Nephron (organoid): ENCODE measurements around the gene BAHCC1.
A peak's percentile ranks its signal among the peaks of the same experiment; 100 is the strongest.

Experiments used
- H3K27ac Mint-ChIP-seq, 3 experiments: 2 replicates each; pipeline ENCODE4 v1.8.0; 2020; ENCODE audit warnings: mixed read lengths in 3 of 3, mild to moderate bottlenecking in 2 of 3, moderate library complexity in 1 of 3
- H3K27me3 Mint-ChIP-seq: 2 replicates; pipeline ENCODE4 v1.8.0; 2021; ENCODE audit warnings: low read depth, mild to moderate bottlenecking, moderate library complexity, mixed read lengths
- H3K36me3 Mint-ChIP-seq: 2 replicates; pipeline ENCODE4 v1.8.0; 2020; ENCODE audit warnings: low read depth, mixed read lengths
- H3K4me1 Mint-ChIP-seq: 2 replicates; pipeline ENCODE4 v1.8.0; 2020; ENCODE audit warnings: mixed read lengths
- H3K4me3 Mint-ChIP-seq, 3 experiments: 2 replicates each; pipeline ENCODE4 v1.8.0; 2020; ENCODE audit warnings: mild to moderate bottlenecking in 3 of 3, mixed read lengths in 3 of 3, moderate library complexity in 2 of 3
- H3K9me3 Mint-ChIP-seq: 2 replicates; pipeline ENCODE4 v1.8.0; 2020; ENCODE audit warnings: mixed read lengths
- TF ChIP-seq, protein P1 (sequence below), 3 experiments: fragments of 200-600 bp; sonication (generic); IDR thresholded peaks; one replicate each; pipeline ENCODE4 v1.5.0; 2021; ENCODE audit warnings: antibody characterized with exemption in 3 of 3; ENCODE audit not compliant: unreplicated experiment in 3 of 3

BAHCC1 gene

DNA sequence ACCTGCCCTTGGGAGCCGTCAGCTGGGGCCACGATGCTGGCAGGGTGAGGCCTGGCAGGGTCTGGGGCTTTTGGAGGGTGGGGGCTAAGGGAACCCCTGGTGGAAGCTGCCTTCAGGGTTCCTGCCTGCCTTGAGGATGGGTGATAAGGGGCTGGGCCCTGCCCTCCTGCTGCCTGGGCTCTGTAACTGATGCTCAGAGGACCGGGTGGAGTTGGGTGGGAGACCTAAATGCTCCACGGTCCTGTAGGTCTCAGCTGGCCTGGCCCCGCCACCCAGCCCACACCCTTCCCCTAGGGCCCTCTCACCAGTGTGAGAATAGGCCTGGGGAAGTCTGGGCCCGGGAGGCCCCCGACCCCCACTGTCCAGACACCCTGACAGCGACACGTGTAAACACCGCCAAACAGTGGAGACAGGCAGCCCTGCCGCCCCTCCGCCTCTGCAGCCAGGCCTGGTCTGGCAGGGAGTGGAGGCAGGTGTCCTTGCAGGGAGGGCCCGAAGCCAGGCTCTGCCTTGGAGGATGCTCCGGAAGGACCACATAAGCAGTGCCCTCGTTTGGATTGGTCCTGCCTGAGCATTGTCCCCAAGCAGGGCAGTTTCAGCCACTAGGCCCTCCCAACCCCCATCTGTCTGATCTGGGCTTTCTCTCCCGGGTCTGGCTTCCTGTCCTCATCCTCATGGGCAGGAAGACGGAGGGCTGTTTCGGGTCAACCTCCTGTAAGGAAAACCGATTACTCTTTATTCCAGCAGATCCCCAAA is 6.5 kb upstream of the BAHCC1 start:
- Mint-ChIP-seq H3K27me3 (no peaks in the 10 kb centered on the region), H3K27ac (peak overlapping the region; percentile 94 to 98 (median 96)), H3K4me1 (peaks cover 64% of the 10 kb centered on the region), H3K4me3 (peak overlapping the region; percentile 62 to 74 (median 74)), H3K36me3 (no peaks in the 10 kb centered on the region), H3K9me3 (no peaks in the 10 kb centered on the region)
- TF ChIP-seq, protein P1, sequence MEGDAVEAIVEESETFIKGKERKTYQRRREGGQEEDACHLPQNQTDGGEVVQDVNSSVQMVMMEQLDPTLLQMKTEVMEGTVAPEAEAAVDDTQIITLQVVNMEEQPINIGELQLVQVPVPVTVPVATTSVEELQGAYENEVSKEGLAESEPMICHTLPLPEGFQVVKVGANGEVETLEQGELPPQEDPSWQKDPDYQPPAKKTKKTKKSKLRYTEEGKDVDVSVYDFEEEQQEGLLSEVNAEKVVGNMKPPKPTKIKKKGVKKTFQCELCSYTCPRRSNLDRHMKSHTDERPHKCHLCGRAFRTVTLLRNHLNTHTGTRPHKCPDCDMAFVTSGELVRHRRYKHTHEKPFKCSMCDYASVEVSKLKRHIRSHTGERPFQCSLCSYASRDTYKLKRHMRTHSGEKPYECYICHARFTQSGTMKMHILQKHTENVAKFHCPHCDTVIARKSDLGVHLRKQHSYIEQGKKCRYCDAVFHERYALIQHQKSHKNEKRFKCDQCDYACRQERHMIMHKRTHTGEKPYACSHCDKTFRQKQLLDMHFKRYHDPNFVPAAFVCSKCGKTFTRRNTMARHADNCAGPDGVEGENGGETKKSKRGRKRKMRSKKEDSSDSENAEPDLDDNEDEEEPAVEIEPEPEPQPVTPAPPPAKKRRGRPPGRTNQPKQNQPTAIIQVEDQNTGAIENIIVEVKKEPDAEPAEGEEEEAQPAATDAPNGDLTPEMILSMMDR (IDR thresholded peaks at IDR 0.05; ENCODE audit: unreplicated experiment in 3 of 3), result no peak

DNA sequence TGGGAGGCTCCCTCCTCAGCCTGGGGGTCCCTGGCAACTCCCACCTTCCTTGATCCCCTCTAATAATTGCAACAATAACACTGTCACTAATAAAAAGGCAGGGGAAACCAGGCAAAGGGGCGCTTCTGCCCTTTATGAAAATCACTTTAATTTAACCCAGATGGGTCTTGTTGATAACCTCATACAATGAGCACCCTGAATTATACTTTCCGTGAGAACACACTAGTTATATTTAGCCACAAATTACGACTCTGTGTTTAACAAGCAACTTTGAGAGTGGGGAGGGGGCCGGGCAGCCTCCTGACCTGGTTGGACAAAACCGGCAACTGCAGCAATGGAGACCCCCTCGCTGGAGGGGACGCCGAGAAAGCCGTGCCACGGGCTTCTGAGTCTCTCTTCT is 5.7 kb upstream of the BAHCC1 start:
- Mint-ChIP-seq H3K9me3 (no peaks in the 10 kb centered on the region), H3K4me1 (peaks cover 72% of the 10 kb centered on the region), H3K4me3 (peak overlapping the region; percentile 71 to 80 (median 73)), H3K27ac (peak overlapping the region; percentile 96 to 99 (median 98)), H3K27me3 (no peaks in the 10 kb centered on the region), H3K36me3 (no peaks in the 10 kb centered on the region)
- TF ChIP-seq, protein P1 (IDR thresholded peaks at IDR 0.05; ENCODE audit: unreplicated experiment in 3 of 3), result no peak

DNA sequence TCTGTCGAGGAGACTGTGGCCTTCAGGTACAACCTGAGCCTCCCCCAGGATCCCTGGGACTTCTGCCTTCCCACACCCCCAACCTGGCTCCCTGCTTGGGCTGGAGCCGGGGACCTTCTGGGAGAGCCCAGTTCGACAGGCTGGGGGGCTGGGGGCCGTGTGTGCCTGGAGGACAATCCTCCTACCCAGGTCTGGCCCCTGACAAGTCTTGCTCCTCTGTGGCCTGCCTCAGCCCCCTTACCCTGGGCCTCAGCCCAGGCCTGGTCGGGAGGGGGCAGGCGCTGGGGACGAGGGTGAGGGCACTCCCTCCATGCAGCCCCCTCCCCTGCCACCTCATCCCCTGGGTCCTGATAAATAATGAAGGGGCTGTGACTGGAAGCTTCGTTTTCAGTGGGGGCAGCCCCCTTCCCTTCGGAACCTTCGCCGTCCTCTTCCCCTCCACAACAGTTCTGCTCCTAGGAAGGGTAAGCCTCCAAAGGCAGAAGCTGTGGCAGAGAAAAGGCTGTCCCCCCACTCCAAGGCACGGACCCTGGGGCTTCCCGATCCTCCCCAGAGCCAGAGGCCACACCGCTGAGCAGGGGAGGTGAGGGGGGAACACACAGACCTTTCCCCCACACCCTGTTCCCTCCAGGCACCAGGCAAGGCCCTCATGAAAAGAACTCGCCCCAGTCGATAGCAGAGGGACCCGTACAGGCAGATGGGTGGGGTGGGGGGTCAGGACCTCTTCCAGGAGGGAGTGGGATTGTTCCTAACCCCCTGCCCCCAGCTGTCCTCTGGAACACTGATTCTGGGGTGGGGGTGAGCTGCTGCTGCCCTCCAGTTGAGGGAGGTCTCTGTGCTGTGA is 5.0 kb upstream of the BAHCC1 start:
- Mint-ChIP-seq H3K4me1 (peaks cover 71% of the 10 kb centered on the region), H3K27ac (peak overlapping the region; percentile 96 to 99 (median 98)), H3K36me3 (no peaks in the 10 kb centered on the region), H3K27me3 (no peaks in the 10 kb centered on the region), H3K9me3 (no peaks in the 10 kb centered on the region), H3K4me3 (peak overlapping the region; percentile 71 to 80 (median 73))
- TF ChIP-seq, protein P1 (IDR thresholded peaks at IDR 0.05; ENCODE audit: unreplicated experiment in 3 of 3), result no peak

DNA sequence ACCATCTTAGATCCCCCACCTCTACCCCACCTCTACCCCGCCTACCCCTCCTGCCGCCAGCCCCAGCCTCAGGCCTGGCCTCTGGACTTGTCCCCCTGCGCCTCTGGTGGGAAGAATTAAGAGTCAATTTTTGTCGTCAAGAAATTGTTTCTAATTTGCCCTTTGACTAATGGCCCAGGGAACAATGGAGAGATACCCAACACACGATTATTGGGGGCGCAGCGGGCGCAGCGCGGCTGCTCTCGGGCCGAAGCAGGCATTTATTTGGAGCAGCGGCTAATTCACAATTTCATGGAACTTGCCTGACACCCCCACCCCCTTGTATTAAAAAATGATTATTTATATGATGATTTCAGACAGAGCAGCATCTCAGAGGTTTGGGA is 4.4 kb upstream of the BAHCC1 start:
- H3K4me1 Mint-ChIP-seq, result peaks cover 66% of the 10 kb centered on the region
- no peaks in the 10 kb centered on the region for H3K36me3 Mint-ChIP-seq
- peak overlapping the region; percentile 87 to 92 (median 92) for H3K4me3 Mint-ChIP-seq
- peak overlapping the region; percentile 96 to 98 (median 97) for H3K27ac Mint-ChIP-seq
- no peaks in the 10 kb centered on the region for H3K27me3 Mint-ChIP-seq
- TF ChIP-seq, protein P1 (IDR thresholded peaks at IDR 0.05; ENCODE audit: unreplicated experiment in 3 of 3), result no peak
- H3K9me3 Mint-ChIP-seq, result no peaks in the 10 kb centered on the region

DNA sequence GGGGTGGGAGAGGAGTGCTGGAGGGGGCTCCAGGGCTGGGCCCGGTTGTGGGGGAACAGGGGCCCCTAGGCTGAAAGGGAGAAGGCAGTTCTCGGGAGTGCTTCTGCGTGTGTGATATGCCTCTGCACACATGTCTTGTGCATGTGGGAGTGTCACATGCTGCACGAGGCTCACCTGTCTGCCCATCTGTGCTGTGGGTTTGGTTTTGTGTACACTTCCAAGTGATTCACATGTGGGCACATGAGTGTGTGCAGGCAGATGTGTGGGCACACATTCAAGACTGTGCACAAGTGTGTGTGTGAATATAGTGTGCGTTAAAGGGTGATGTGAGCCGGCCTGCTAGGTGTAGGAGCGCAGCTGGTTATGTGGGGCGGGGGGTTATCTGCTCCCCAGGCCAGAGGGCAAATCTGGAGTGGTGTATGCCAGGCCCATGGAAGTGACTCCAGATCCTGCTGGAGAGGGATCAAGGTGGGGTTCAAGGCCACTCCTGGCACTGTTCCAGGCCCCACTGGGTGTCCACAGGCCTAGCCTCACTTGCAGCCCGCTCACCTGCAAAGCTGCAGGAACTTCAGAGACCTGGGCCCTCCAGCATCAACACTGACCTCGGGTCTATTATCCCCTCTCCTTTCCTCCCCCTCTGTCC is 3.8 kb upstream of the BAHCC1 start:
- Mint-ChIP-seq H3K36me3 (no peaks in the 10 kb centered on the region), H3K9me3 (no peaks in the 10 kb centered on the region), H3K4me1 (peaks cover 61% of the 10 kb centered on the region), H3K27ac (peak overlapping the region; percentile 96 to 98 (median 97)), H3K27me3 (no peaks in the 10 kb centered on the region), H3K4me3 (peak overlapping the region; percentile 87 to 92 (median 92))
- TF ChIP-seq, protein P1 (IDR thresholded peaks at IDR 0.05; ENCODE audit: unreplicated experiment in 3 of 3), result no peak
